Naive thymus-derived CD8-positive, alpha-beta T cell (primary cell): ENCODE results near the gene PTPN5. TPM values are rescaled to one million over a fixed set of nuclear protein-coding genes. Genes with fewer than 3 reads are reported as not detected.

Source experiments
- ATAC-seq, 2 donors: fragments of 150-1000 bp; cut with Tn5 transposase in 1 of 2; sonication (Bioruptor Pico), chemical (Tn5 transposase) in 1 of 2; 1 replicate in 1 of 2; 2 replicates in 1 of 2; pipeline ENCODE4 v1.10.0; 2021; ENCODE audit warnings: mild to moderate bottlenecking in 2 of 2, moderate library complexity in 2 of 2
- POLR2A ChIA-PET: fragments of 350-600 bp; sonication (Branson Sonifier 250); formaldehyde crosslinking; loops from one replicate; lab custom pipeline; 2021; ENCODE audit warnings: antibody characterized with exemption; lab: Charles Lee
- DNase-seq, 10 donors: peaks; one replicate each; pipeline versions ENCODE4 v3.0.0 to v3.0.0-alpha.2; 2020 to 2022
- H3K27ac Mint-ChIP-seq, 10 donors: one replicate each; pipeline ENCODE4 v1.8.0; 2020 to 2022; ENCODE audit warnings: mild to moderate bottlenecking in 10 of 10, mixed read lengths in 10 of 10, moderate library complexity in 4 of 10, inconsistent platforms in 1 of 10
- H3K27me3 Mint-ChIP-seq, 5 donors: one replicate each; pipeline ENCODE4 v1.8.0; 2021 to 2022; ENCODE audit warnings: mixed read lengths in 5 of 5
- H3K36me3 Mint-ChIP-seq, 3 donors: one replicate each; pipeline ENCODE4 v1.8.0; 2020 to 2022; ENCODE audit warnings: mixed read lengths in 3 of 3, mild to moderate bottlenecking in 2 of 3, inconsistent platforms in 1 of 3
- H3K4me1 Mint-ChIP-seq, 4 donors: one replicate each; pipeline ENCODE4 v1.8.0; 2021 to 2022; ENCODE audit warnings: mixed read lengths in 4 of 4
- H3K4me3 Mint-ChIP-seq, 10 donors: one replicate each; pipeline ENCODE4 v1.8.0; 2020 to 2022; ENCODE audit warnings: mild to moderate bottlenecking in 10 of 10, mixed read lengths in 10 of 10, moderate library complexity in 6 of 10, inconsistent platforms in 1 of 10
- H3K9me3 Mint-ChIP-seq, 9 donors: one replicate each; pipeline ENCODE4 v1.8.0; 2020 to 2022; ENCODE audit warnings: mixed read lengths in 9 of 9, mild to moderate bottlenecking in 3 of 9, inconsistent platforms in 1 of 9, moderate library complexity in 1 of 9
- polyA plus RNA-seq, 3 donors: library from polyadenylated mRNA; unstranded; fragments of 300-500 nt; fragmentation: Illumina TruSeq; gene quantifications; one replicate each; pipeline ENCODE4 v1.2.3, GENCODE V29; 2021
- total RNA-seq, 8 experiments: library from RNA in 2 of 8; stranded (reverse) in 2 of 8; gene quantifications; one replicate each; pipeline ENCODE4 v1.2.3 and lab custom pipeline; 2021 to 2026

Gene PTPN5
- total and polyA plus RNA-seq, 5 experiments from 2014 or later, result not detected

- no peak overlapping the region for H3K27ac Mint-ChIP-seq
- no peak for ATAC-seq
- no peaks in the 10 kb centered on the region for H3K9me3 Mint-ChIP-seq
- H3K27me3 Mint-ChIP-seq, result peaks cover 0 to 1% (median 0%) of the 10 kb centered on the region in 5 donors
- no peaks in the 10 kb centered on the region for H3K4me1 Mint-ChIP-seq
- no peak for DNase-seq
- H3K4me3 Mint-ChIP-seq, result no peak overlapping the region
- no peaks in the 10 kb centered on the region for H3K36me3 Mint-ChIP-seq
- POLR2A ChIA-PET, result no interaction called here
Observed at GRCh38 chr11:18714443-18714780, 77.2 kb downstream of the PTPN5 start.

GRCh38 chr11:18713646-18714442, 77.8 kb downstream of the PTPN5 start:
- Mint-ChIP-seq H3K9me3 (no peaks in the 10 kb centered on the region), H3K36me3 (no peaks in the 10 kb centered on the region), H3K27ac (peak overlapping the region in 1 of 10 donors; percentile 28), H3K4me1 (no peaks in the 10 kb centered on the region), H3K27me3 (peaks cover 0 to 1% (median 0%) of the 10 kb centered on the region in 5 donors), H3K4me3 (no peak overlapping the region)
- DNase-seq (no peak), ATAC-seq (no peak)
- POLR2A ChIA-PET, result interaction anchor here (0.7 kb wide), 1 partner anchor 80 kb away, joined by 5 read pairs; the partner anchor contains the start of gene SPTY2D1

GRCh38 chr11:18710545-18710944, 81.1 kb downstream of the PTPN5 start:
- Mint-ChIP-seq H3K4me1 (peaks cover 9 to 14% (median 13%) of the 10 kb centered on the region in 4 donors), H3K27me3 (peaks cover 0 to 1% (median 0%) of the 10 kb centered on the region in 5 donors), H3K4me3 (no peak overlapping the region), H3K36me3 (no peaks in the 10 kb centered on the region), H3K9me3 (no peaks in the 10 kb centered on the region), H3K27ac (no peak overlapping the region)
- no peak for ATAC-seq
- DNase-seq, result no peak
- POLR2A ChIA-PET, result no interaction called here

GRCh38 chr11:18709414-18709813, 82.2 kb downstream of the PTPN5 start:
- H3K4me3 Mint-ChIP-seq, result no peak overlapping the region
- no peak for DNase-seq
- peaks cover 0 to 1% (median 0%) of the 10 kb centered on the region in 5 donors for H3K27me3 Mint-ChIP-seq
- H3K9me3 Mint-ChIP-seq, result no peaks in the 10 kb centered on the region
- POLR2A ChIA-PET, result no interaction called here
- no peaks in the 10 kb centered on the region for H3K36me3 Mint-ChIP-seq
- no peak for ATAC-seq
- peak overlapping the region in 2 of 10 donors; percentile 52 to 72 for H3K27ac Mint-ChIP-seq
- H3K4me1 Mint-ChIP-seq, result peaks cover 15 to 25% (median 23%) of the 10 kb centered on the region in 4 donors

GRCh38 chr11:18707811-18708340, 83.7 kb downstream of the PTPN5 start:
- H3K4me1 Mint-ChIP-seq, result peaks cover 15 to 27% (median 24%) of the 10 kb centered on the region in 4 donors
- H3K27ac Mint-ChIP-seq, result peak overlapping the region in 5 of 10 donors; percentile 42 to 98 (median 97)
- no peak for DNase-seq
- ATAC-seq, result no peak
- POLR2A ChIA-PET, result interaction anchor here (0.6 to 3.0 kb wide), 3 partner anchors 74 to 181 kb away, joined by 5 to 20 read pairs (median 16); partner anchors contain the start of genes SPTY2D1 and TSG101
- peak overlapping the region in 7 of 10 donors; percentile 16 to 98 (median 89) for H3K4me3 Mint-ChIP-seq
- no peaks in the 10 kb centered on the region for H3K36me3 Mint-ChIP-seq
- H3K9me3 Mint-ChIP-seq, result no peaks in the 10 kb centered on the region
- peaks cover 0 to 1% (median 0%) of the 10 kb centered on the region in 5 donors for H3K27me3 Mint-ChIP-seq

DNA sequence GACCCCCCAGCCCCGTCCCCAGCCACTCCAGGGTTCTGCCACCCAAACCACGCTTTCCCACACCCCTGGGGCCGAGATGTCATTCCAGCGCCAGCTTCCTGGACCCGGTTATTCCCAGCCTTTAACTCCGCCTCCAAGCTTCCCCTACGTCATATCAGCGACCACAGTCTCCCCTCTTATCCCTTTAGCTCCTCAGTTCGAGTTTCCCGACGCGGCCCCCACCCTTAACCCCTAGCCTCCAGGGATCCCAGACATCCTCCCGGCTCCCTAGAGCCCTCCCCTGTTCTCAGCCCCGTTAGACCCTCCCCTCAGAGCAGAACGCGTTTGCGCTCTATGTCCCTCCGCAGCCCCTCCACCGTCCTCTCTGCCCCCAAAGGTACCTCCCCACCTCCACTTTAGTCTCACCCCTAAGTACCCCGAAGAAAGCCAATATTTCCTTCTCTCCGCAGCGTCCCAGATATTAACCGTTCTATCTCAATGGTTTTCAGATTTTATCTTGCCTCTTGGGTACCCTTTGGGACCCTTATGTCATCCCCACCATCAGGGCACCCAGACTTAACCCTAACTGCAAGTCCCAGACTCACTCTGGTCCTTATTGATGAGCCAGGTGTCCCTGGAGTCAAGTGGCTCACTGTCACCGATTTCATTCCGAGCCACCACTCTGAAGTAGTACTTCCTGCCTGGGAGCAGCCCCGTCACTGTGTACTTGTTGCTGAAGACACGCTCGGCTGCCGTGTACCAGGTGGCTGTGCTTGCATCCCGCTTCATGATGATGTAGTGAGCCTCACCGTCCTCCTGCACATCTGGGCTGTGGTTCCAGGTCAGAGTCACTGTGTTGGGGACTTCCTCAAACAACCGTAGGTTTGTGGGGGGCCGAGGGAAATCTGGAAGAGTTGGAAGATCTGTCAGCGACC, 85.0 kb downstream of the PTPN5 start:
- ATAC-seq, result peak; percentile 83 to 91
- Mint-ChIP-seq H3K27ac (peak overlapping the region; percentile 82 to 98 (median 96)), H3K27me3 (peaks cover 0 to 1% (median 0%) of the 10 kb centered on the region in 5 donors), H3K9me3 (no peaks in the 10 kb centered on the region), H3K36me3 (no peaks in the 10 kb centered on the region), H3K4me3 (peak overlapping the region; percentile 86 to 100 (median 94)), H3K4me1 (peaks cover 16 to 27% (median 24%) of the 10 kb centered on the region in 4 donors)
- POLR2A ChIA-PET, result interaction anchor here (0.6 to 3.0 kb wide), 6 partner anchors 15 to 180 kb away, joined by 4 to 20 read pairs (median 8); partner anchors contain the start of genes SPTY2D1 and TSG101
- peak in 9 of 10 donors; percentile 23 to 82 (median 60) for DNase-seq

- H3K27ac Mint-ChIP-seq, result peak overlapping the region; percentile 12 to 98 (median 82)
- peak overlapping the region; percentile 74 to 100 (median 91) for H3K4me3 Mint-ChIP-seq
- H3K4me1 Mint-ChIP-seq, result peaks cover 18 to 28% (median 26%) of the 10 kb centered on the region in 4 donors
- peaks cover 0 to 1% (median 0%) of the 10 kb centered on the region in 5 donors for H3K27me3 Mint-ChIP-seq
- no peaks in the 10 kb centered on the region for H3K9me3 Mint-ChIP-seq
- ATAC-seq (peak; percentile 42 to 71), DNase-seq (peak in 6 of 10 donors; percentile 10 to 40 (median 30))
- POLR2A ChIA-PET, result interaction anchor here (0.6 to 3.0 kb wide), 6 partner anchors 16 to 179 kb away, joined by 4 to 20 read pairs (median 8); partner anchors contain the start of genes SPTY2D1 and TSG101
- no peaks in the 10 kb centered on the region for H3K36me3 Mint-ChIP-seq
Observed at GRCh38 chr11:18705651-18706281, 85.8 kb downstream of the PTPN5 start.

GRCh38 chr11:18704698-18705097, 86.9 kb downstream of the PTPN5 start:
- Mint-ChIP-seq H3K4me1 (peaks cover 23 to 35% (median 33%) of the 10 kb centered on the region in 4 donors), H3K27me3 (no peaks in the 10 kb centered on the region), H3K36me3 (no peaks in the 10 kb centered on the region), H3K9me3 (no peaks in the 10 kb centered on the region), H3K4me3 (peak overlapping the region in 9 of 10 donors; percentile 55 to 100 (median 86)), H3K27ac (peak overlapping the region in 6 of 10 donors; percentile 45 to 85 (median 78))
- POLR2A ChIA-PET, result interaction anchor here (1.2 to 3.0 kb wide), 3 partner anchors 32 to 178 kb away, joined by 3 to 16 read pairs (median 10); partner anchors contain the start of genes SPTY2D1 and TSG101
- no peak for DNase-seq
- no peak for ATAC-seq

- H3K4me1 Mint-ChIP-seq, result peaks cover 23 to 40% (median 38%) of the 10 kb centered on the region in 4 donors
- H3K27me3 Mint-ChIP-seq, result no peaks in the 10 kb centered on the region
- POLR2A ChIA-PET, result interaction anchor here (1.2 kb wide), 1 partner anchor 70 kb away, joined by 3 read pairs; the partner anchor contains the start of gene SPTY2D1
- ATAC-seq (no peak), DNase-seq (no peak)
- H3K4me3 Mint-ChIP-seq, result peak overlapping the region in 4 of 10 donors; percentile 19 to 89 (median 68)
- H3K9me3 Mint-ChIP-seq, result no peaks in the 10 kb centered on the region
- H3K27ac Mint-ChIP-seq, result peak overlapping the region in 3 of 10 donors; percentile 34 to 81 (median 45)
- no peaks in the 10 kb centered on the region for H3K36me3 Mint-ChIP-seq
Observed at GRCh38 chr11:18704045-18704645, 87.5 kb downstream of the PTPN5 start.

GRCh38 chr11:18703001-18703763, 88.4 kb downstream of the PTPN5 start:
- no peaks in the 10 kb centered on the region for H3K36me3 Mint-ChIP-seq
- no peaks in the 10 kb centered on the region for H3K27me3 Mint-ChIP-seq
- POLR2A ChIA-PET, result interaction anchor here (1.2 kb wide), 1 partner anchor 69 kb away, joined by 3 read pairs; the partner anchor contains the start of gene SPTY2D1
- H3K4me3 Mint-ChIP-seq, result peak overlapping the region in 1 of 10 donors; percentile 8
- peaks cover 25 to 44% (median 40%) of the 10 kb centered on the region in 4 donors for H3K4me1 Mint-ChIP-seq
- DNase-seq (no peak), ATAC-seq (no peak)
- no peaks in the 10 kb centered on the region for H3K9me3 Mint-ChIP-seq
- H3K27ac Mint-ChIP-seq, result no peak overlapping the region
